SU-DHL-6 (cell line): Measurements from ENCODE around the gene SLC32A1.

ENCODE experiments used
- CTCF ChIP-seq: fragments of 200-600 bp; sonication (generic); IDR thresholded peaks from one replicate; pipeline ENCODE4 v1.5.1; 2017; ENCODE audit warnings: antibody characterized with exemption, mild to moderate bottlenecking, low read length, moderate library complexity; ENCODE audit not compliant: insufficient read depth, poor library complexity, severe bottlenecking
- EZH2phosphoT487 ChIP-seq: fragments of 200-600 bp; sonication (generic), shearing (Covaris generic); conservative IDR thresholded peaks from 2 replicates; pipeline ENCODE4 v1.6.1; 2018; ENCODE audit warnings: mild to moderate bottlenecking, antibody characterized with exemption, low read length, moderate library complexity, mixed read lengths

- TF ChIP-seq CTCF (no peak), EZH2phosphoT487 (no peak)
Measured at GRCh38 chr20:38714308-38714707, 10.0 kb upstream of the SLC32A1 start.
